ENCODE measurements around the gene RIPOR1.

Gene RIPOR1

GRCh38 chr16:67552476-67552875 lies 23.8 kb downstream of the RIPOR1 start:
- H3K4me1 ChIP-seq (ENCODE audit: control insufficient read depth, low read length) = peaks cover 99% of the 10 kb centered on the region
- peak overlapping the region; percentile 99 for H3K27ac ChIP-seq (ENCODE audit: low read depth, low read length)
- peaks cover 83% of the 10 kb centered on the region for H3K79me2 ChIP-seq (ENCODE audit: control insufficient read depth, low read length)

GRCh38 chr16:67555795-67556212 lies 27.2 kb downstream of the RIPOR1 start:
- peak overlapping the region; percentile 50 for H3K4me2 ChIP-seq (ENCODE audit: low read length)
- peak overlapping the region; percentile 37 for H3K4me3 ChIP-seq (ENCODE audit: low read length)
- no peaks in the 10 kb centered on the region for H3K9me3 ChIP-seq (ENCODE audit: control insufficient read depth, insufficient read depth, low read length)
- no peak for TF ChIP-seq EZH2phosphoT487 (IDR thresholded peaks at IDR 0.05; ENCODE audit: borderline replicate concordance, low read length)
- TF ChIP-seq CTCF (IDR thresholded peaks at IDR 0.05; ENCODE audit: low read depth, low read length, poor library complexity, severe bottlenecking) = no peak
- no peaks in the 10 kb centered on the region for H4K20me1 ChIP-seq (ENCODE audit: control insufficient read depth, insufficient read depth, low read depth, low read length)
- peaks cover 98% of the 10 kb centered on the region for H3K79me2 ChIP-seq (ENCODE audit: control insufficient read depth, low read length)
- H3K27me3 ChIP-seq (ENCODE audit: control insufficient read depth, low read length) = no peaks in the 10 kb centered on the region
- H3K9me2 ChIP-seq (replicated peaks; ENCODE audit: control insufficient read depth, low read length) = no peaks in the 10 kb centered on the region
- H3K4me1 ChIP-seq (ENCODE audit: control insufficient read depth, low read length) = peaks cover 99% of the 10 kb centered on the region
- H3F3A ChIP-seq (ENCODE audit: control insufficient read depth, insufficient read depth) = peaks cover 26% of the 10 kb centered on the region
- H3K27ac ChIP-seq (ENCODE audit: low read depth, low read length) = peak overlapping the region; percentile 83
- H3K36me3 ChIP-seq (ENCODE audit: control insufficient read depth, low read length) = peaks cover 57% of the 10 kb centered on the region

More at GRCh38 chr16:67552476-67552875, 23.8 kb downstream of the RIPOR1 start:
- peak overlapping the region; percentile 50 for H3K4me3 ChIP-seq (ENCODE audit: low read length)
- H4K20me1 ChIP-seq (ENCODE audit: control insufficient read depth, insufficient read depth, low read depth, low read length) = no peaks in the 10 kb centered on the region
- no peaks in the 10 kb centered on the region for H3K27me3 ChIP-seq (ENCODE audit: control insufficient read depth, low read length)
- TF ChIP-seq EZH2phosphoT487 (IDR thresholded peaks at IDR 0.05; ENCODE audit: borderline replicate concordance, low read length) (no peak), CTCF (IDR thresholded peaks at IDR 0.05; ENCODE audit: low read depth, low read length, poor library complexity, severe bottlenecking) (no peak)
- no peaks in the 10 kb centered on the region for H3K9me3 ChIP-seq (ENCODE audit: control insufficient read depth, insufficient read depth, low read length)
- peaks cover 65% of the 10 kb centered on the region for H3K36me3 ChIP-seq (ENCODE audit: control insufficient read depth, low read length)
- H3K9me2 ChIP-seq (replicated peaks; ENCODE audit: control insufficient read depth, low read length) = no peaks in the 10 kb centered on the region
- H3F3A ChIP-seq (ENCODE audit: control insufficient read depth, insufficient read depth) = peaks cover 46% of the 10 kb centered on the region
- peak overlapping the region; percentile 81 for H3K4me2 ChIP-seq (ENCODE audit: low read length)

GRCh38 chr16:67558859-67559258 lies 30.2 kb downstream of the RIPOR1 start:
- Histone ChIP-seq H3F3A (ENCODE audit: control insufficient read depth, insufficient read depth) (peaks cover 25% of the 10 kb centered on the region), H3K4me1 (ENCODE audit: control insufficient read depth, low read length) (peaks cover 72% of the 10 kb centered on the region), H3K4me2 (ENCODE audit: low read length) (peak overlapping the region; percentile 74), H3K27me3 (ENCODE audit: control insufficient read depth, low read length) (no peaks in the 10 kb centered on the region), H3K9me3 (ENCODE audit: control insufficient read depth, insufficient read depth, low read length) (no peaks in the 10 kb centered on the region), H3K27ac (ENCODE audit: low read depth, low read length) (peak overlapping the region; percentile 43), H3K4me3 (ENCODE audit: low read length) (peak overlapping the region; percentile 83), H4K20me1 (ENCODE audit: control insufficient read depth, insufficient read depth, low read depth, low read length) (no peaks in the 10 kb centered on the region), H3K79me2 (ENCODE audit: control insufficient read depth, low read length) (peaks cover 89% of the 10 kb centered on the region), H3K36me3 (ENCODE audit: control insufficient read depth, low read length) (peaks cover 55% of the 10 kb centered on the region), H3K9me2 (replicated peaks; ENCODE audit: control insufficient read depth, low read length) (no peaks in the 10 kb centered on the region)
- TF ChIP-seq CTCF (IDR thresholded peaks at IDR 0.05; ENCODE audit: low read depth, low read length, poor library complexity, severe bottlenecking) = no peak
- no peak for TF ChIP-seq EZH2phosphoT487 (IDR thresholded peaks at IDR 0.05; ENCODE audit: borderline replicate concordance, low read length)
